HepG2 (cell line): ENCODE measurements around the gene ZNF273. TPM values are rescaled to one million over a fixed set of nuclear protein-coding genes. Genes with fewer than 3 reads are reported as not detected.
A peak's percentile ranks its signal among the peaks of the same experiment; 100 is the strongest.

Experiments
- EEA1 ChIP-seq: sonication (generic); formaldehyde crosslinking; IDR thresholded peaks from 2 replicates; pipeline ENCODE4 v1.5.1; 2020; ENCODE audit warnings: mild to moderate bottlenecking, missing genetic modification reagents, borderline replicate concordance
- IRF1 ChIP-seq: sonication (generic); formaldehyde crosslinking; IDR thresholded peaks from 2 replicates; pipeline ENCODE4 v1.4.0; 2020; ENCODE audit warnings: low read depth, mild to moderate bottlenecking, missing genetic modification reagents
- KMT2B ChIP-seq: IDR thresholded peaks from 2 replicates; pipeline ENCODE4 v1.6.1; 2016; ENCODE audit warnings: missing genetic modification reagents, missing compliant biosample characterization
- RBM39 ChIP-seq: fragments of 200-400 bp; formaldehyde crosslinking; IDR thresholded peaks from one replicate; pipeline ENCODE4 v1.6.1; 2018; ENCODE audit warnings: antibody characterized with exemption, mild to moderate bottlenecking, low read depth, low read length; ENCODE audit not compliant: poor library complexity, severe bottlenecking
- RXRB ChIP-seq: IDR thresholded peaks from 2 replicates; pipeline ENCODE4 v1.6.1; 2016; ENCODE audit warnings: borderline replicate concordance, missing genetic modification reagents, missing compliant biosample characterization
- SKI ChIP-seq: fragments of 450-650 bp; IDR thresholded peaks from one replicate; pipeline ENCODE4 v1.6.1; 2018; ENCODE audit warnings: mild to moderate bottlenecking; ENCODE audit not compliant: partially characterized antibody
- ZBTB39 ChIP-seq: sonication (generic); formaldehyde crosslinking; IDR thresholded peaks from 2 replicates; pipeline ENCODE4 v1.5.0; 2020; ENCODE audit warnings: missing genetic modification reagents
- ZKSCAN1 ChIP-seq: fragments of 150-350 bp; IDR thresholded peaks from 2 replicates; pipeline ENCODE4 v1.6.1; 2014; ENCODE audit warnings: low read length
- ZNF180 ChIP-seq: sonication (generic); formaldehyde crosslinking; IDR thresholded peaks from 2 replicates; pipeline ENCODE4 v1.4.0; 2020; ENCODE audit warnings: low read depth, missing genetic modification reagents, borderline replicate concordance
- ZNF569 ChIP-seq: sonication (generic); formaldehyde crosslinking; IDR thresholded peaks from 2 replicates; pipeline ENCODE4 v1.5.0; 2020; ENCODE audit warnings: mild to moderate bottlenecking, missing genetic modification reagents, moderate library complexity, borderline replicate concordance
- ZNF589 ChIP-seq: sonication (generic); formaldehyde crosslinking; conservative IDR thresholded peaks from 2 replicates; pipeline ENCODE4 v1.8.0; 2022; ENCODE audit warnings: mild to moderate bottlenecking, moderate library complexity, missing genetic modification reagents
- ZNF850 ChIP-seq: sonication (generic); formaldehyde crosslinking; conservative IDR thresholded peaks from 2 replicates; pipeline ENCODE4 v1.9.0; 2021; ENCODE audit warnings: mild to moderate bottlenecking, missing genetic modification reagents
- ZXDC ChIP-seq: sonication (generic); formaldehyde crosslinking; IDR thresholded peaks from 2 replicates; pipeline ENCODE4 v1.5.0; 2020; ENCODE audit warnings: mild to moderate bottlenecking, missing genetic modification reagents
- polyA plus RNA-seq, 8 experiments: library from polyadenylated mRNA; depleted of rRNA in 3 of 8; stranded (reverse) in 7 of 8; unstranded in 1 of 8; fragments of >200 nt; fragmentation: Illumina TruSeq in 4 of 8; extraction: Trizol in 4 of 8; gene quantifications; 2 replicates each; pipeline versions ENCODE4 v1.2.1 to v1.2.3, GENCODE V29; 2011 to 2016; ENCODE audit warnings: low read depth in 4 of 8, missing spikeins in 1 of 8, mixed read lengths in 1 of 8; ENCODE audit not compliant: insufficient read depth in 1 of 8
- total RNA-seq, 5 experiments: library from RNA; depleted of rRNA; stranded (reverse); fragments of >200 nt; fragmentation: Illumina TruSeq; extraction: Trizol; gene quantifications; 2 replicates each; pipeline ENCODE4 v1.2.3, GENCODE V29; 2016; ENCODE audit warnings: low read depth in 1 of 5
- TF ChIP-seq, protein P1 (sequence below): sonication (generic); formaldehyde crosslinking; IDR thresholded peaks from 2 replicates; pipeline ENCODE4 v1.4.0; 2020; ENCODE audit warnings: missing genetic modification reagents, mild to moderate bottlenecking, borderline replicate concordance

Gene ZNF273
- total and polyA plus RNA-seq, 2 of the 13 experiments (the other 11 are each of a cell fraction or from before 2014, with no cell fraction given): 1.7 to 5.8 TPM

- TF ChIP-seq ZNF569 (CRISPR knock-in tag): no peak
- TF ChIP-seq ZKSCAN1: no peak
- TF ChIP-seq ZNF180 (CRISPR knock-in tag): no peak
- TF ChIP-seq ZBTB39: 0 out of 2 replicates have a peak, but pooled peaks have one; percentile 32
- TF ChIP-seq, protein P1, sequence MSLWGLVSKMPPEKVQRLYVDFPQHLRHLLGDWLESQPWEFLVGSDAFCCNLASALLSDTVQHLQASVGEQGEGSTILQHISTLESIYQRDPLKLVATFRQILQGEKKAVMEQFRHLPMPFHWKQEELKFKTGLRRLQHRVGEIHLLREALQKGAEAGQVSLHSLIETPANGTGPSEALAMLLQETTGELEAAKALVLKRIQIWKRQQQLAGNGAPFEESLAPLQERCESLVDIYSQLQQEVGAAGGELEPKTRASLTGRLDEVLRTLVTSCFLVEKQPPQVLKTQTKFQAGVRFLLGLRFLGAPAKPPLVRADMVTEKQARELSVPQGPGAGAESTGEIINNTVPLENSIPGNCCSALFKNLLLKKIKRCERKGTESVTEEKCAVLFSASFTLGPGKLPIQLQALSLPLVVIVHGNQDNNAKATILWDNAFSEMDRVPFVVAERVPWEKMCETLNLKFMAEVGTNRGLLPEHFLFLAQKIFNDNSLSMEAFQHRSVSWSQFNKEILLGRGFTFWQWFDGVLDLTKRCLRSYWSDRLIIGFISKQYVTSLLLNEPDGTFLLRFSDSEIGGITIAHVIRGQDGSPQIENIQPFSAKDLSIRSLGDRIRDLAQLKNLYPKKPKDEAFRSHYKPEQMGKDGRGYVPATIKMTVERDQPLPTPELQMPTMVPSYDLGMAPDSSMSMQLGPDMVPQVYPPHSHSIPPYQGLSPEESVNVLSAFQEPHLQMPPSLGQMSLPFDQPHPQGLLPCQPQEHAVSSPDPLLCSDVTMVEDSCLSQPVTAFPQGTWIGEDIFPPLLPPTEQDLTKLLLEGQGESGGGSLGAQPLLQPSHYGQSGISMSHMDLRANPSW (CRISPR knock-in tag): no peak
- no peak for TF ChIP-seq SKI
- peak; percentile 20; the same call in 1 of the 2 replicates for TF ChIP-seq RXRB
- TF ChIP-seq ZXDC (CRISPR knock-in tag): no peak
- no peak for TF ChIP-seq ZNF850 (CRISPR knock-in tag)
- TF ChIP-seq ZNF589: no peak
- TF ChIP-seq KMT2B (CRISPR knock-in tag): no peak
- no peak for TF ChIP-seq EEA1 (CRISPR knock-in tag)
- TF ChIP-seq RBM39: no peak
- no peak for TF ChIP-seq IRF1 (CRISPR knock-in tag)
These were observed 15.1 kb upstream of the ZNF273 start (continued) for GRCh38 chr7:64887756-64888508.
